H4 (cell line): ENCODE measurements around the gene PIAS1. TPM values are rescaled to one million over a fixed set of nuclear protein-coding genes. Genes with fewer than 3 reads are reported as not detected.
"Not testable (repeated sequence)": the region's sequence is repeated elsewhere in the genome, so short reads cannot be mapped to it uniquely, and the experiment has no call there.

ENCODE experiments used
- DNase-seq: peaks from one replicate; pipeline ENCODE4 v3.0.0-alpha.2; 2015; ENCODE audit warnings: low spot score
- total RNA-seq: library from RNA; depleted of rRNA; stranded (reverse); fragments of >200 nt; shearing (Covaris generic); gene quantifications from 2 replicates; pipeline ENCODE4 v1.2.3, GENCODE V29; 2014; rRNA removed

Gene PIAS1
- total RNA-seq, 1 experiment from 2014 or later, result 15.8 TPM

DNA sequence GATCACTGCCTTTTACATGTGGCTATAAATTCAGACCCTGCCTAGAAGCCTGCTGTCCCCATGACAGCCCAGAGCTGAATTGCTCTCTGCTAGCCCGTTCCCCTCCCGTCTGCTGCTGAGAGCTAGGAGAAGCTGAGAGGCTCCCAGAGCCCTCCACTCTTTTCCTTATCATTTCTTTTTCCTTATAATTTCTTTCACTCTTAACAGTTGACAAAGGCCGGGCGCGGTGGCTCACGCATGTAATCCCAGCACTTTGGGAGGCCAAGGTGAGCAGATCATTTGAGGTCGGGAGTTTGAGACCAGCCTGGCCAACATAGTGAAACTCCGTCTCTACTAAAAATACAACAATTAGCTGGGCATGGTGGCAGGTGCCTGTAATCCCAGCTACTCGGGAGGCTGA, 180.4 kb downstream of the PIAS1 start:
- not testable (repeated sequence) for DNase-seq

DNA sequence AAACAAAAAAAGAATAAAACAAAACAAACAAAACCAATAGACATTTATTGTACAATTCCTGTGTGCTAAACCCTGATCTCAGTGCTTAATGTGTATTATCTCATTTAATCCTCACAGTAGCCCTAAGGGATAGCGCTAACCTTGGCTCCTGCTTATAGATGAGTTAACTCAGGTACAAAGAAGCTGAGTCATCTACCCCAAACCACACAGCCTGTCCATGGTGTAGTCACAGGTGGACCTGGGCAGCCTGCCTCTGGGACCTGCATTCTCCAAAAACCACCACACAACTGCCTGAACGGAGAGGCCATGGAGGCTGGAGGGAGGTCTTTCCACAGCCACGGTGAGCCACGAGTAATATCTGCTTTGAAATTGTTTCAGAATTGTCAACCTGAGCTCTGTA, 180.9 kb downstream of the PIAS1 start:
- DNase-seq, result no peak

- DNase-seq, result no peak
Measured at GRCh38 chr15:68239025-68239424, 184.9 kb downstream of the PIAS1 start.

- DNase-seq, result no peak
Measured at GRCh38 chr15:68241088-68241935, 187.2 kb downstream of the PIAS1 start.

Other genes starting within 250 kb of the PIAS1 start
- not detected in 2 replicates for gene SKOR1, start 228.8 kb upstream of the PIAS1 start, total RNA-seq
- not detected in 2 replicates for gene RNU6-1, start 214.3 kb upstream of the PIAS1 start, total RNA-seq
- 0.58 and 1.7 TPM in 2 replicates for gene CALML4, start 151.0 kb downstream of the PIAS1 start, total RNA-seq
- gene CLN6, start 175.4 kb downstream of the PIAS1 start, total RNA-seq, result 21.9 and 30.6 TPM in 2 replicates
- 23.3 and 23.8 TPM in 2 replicates for gene FEM1B, start 223.4 kb downstream of the PIAS1 start, total RNA-seq